Measurements from ENCODE around the gene REP15.

- TF ChIP-seq BHLHE40 (IDR thresholded peaks at IDR 0.05; ENCODE audit: borderline replicate concordance) (no peak), HDGF (IDR thresholded peaks at IDR 0.05; ENCODE audit: borderline replicate concordance) (no peak), FOXA1 (IDR thresholded peaks at IDR 0.05) (no peak)
These were observed 37.5 kb downstream of the REP15 start for GRCh38 chr12:27733791-27734190.
